ENCODE measurements around the gene PMP22. TPM values are rescaled to one million over a fixed set of nuclear protein-coding genes. Genes with fewer than 3 reads are reported as not detected.

The PMP22 gene
- total RNA-seq, 1 donor from 2014 or later: not detected

GRCh38 chr17:15257258-15257788 is 7.8 kb downstream of the PMP22 start:
- H3K27me3 Mint-ChIP-seq: peaks cover 63% of the 10 kb centered on the region
- no peak overlapping the region for H3K4me3 Mint-ChIP-seq
- peak; percentile 45 for ATAC-seq (ENCODE audit: low read depth)

GRCh38 chr17:15256689-15257088 is 8.4 kb downstream of the PMP22 start:
- DNase-seq (no peak), ATAC-seq (ENCODE audit: low read depth) (no peak)
- ChIA-PET CTCF (interaction anchor here (0.6 to 1.1 kb wide), 2 partner anchors 246 to 892 kb away, joined by 3 to 5 read pairs; no protein-coding TSS in a partner anchor), POLR2A (no interaction called here)
- intact Hi-C loops (cut with micrococcal nuclease): loop anchor here (1.0 to 2.0 kb wide), 2 partner anchors 247 to 270 kb away; no protein-coding TSS in a partner anchor
- H3K4me3 Mint-ChIP-seq: no peak overlapping the region
- H3K36me3 Mint-ChIP-seq (ENCODE audit: low read depth): no peaks in the 10 kb centered on the region
- H3K27ac Mint-ChIP-seq: no peak overlapping the region
- TF ChIP-seq CTCF (IDR thresholded peaks at IDR 0.05): no peak
- H3K4me1 Mint-ChIP-seq: peaks cover 14% of the 10 kb centered on the region
- H3K27me3 Mint-ChIP-seq: peaks cover 57% of the 10 kb centered on the region
- no peaks in the 10 kb centered on the region for H3K9me3 Mint-ChIP-seq

More at GRCh38 chr17:15257258-15257788, 7.8 kb downstream of the PMP22 start:
- ChIA-PET POLR2A (no interaction called here), CTCF (interaction anchor here (0.6 to 2.1 kb wide), 4 partner anchors 9 to 891 kb away, joined by 3 to 11 read pairs (median 5); no protein-coding TSS in a partner anchor)
- no peaks in the 10 kb centered on the region for H3K9me3 Mint-ChIP-seq
- peaks cover 14% of the 10 kb centered on the region for H3K4me1 Mint-ChIP-seq
- no peaks in the 10 kb centered on the region for H3K36me3 Mint-ChIP-seq (ENCODE audit: low read depth)
- H3K27ac Mint-ChIP-seq: no peak overlapping the region
- intact Hi-C loops (cut with micrococcal nuclease): loop anchor here (1.0 to 2.0 kb wide), 2 partner anchors 246 to 269 kb away; no protein-coding TSS in a partner anchor
- TF ChIP-seq CTCF (IDR thresholded peaks at IDR 0.05): peak; percentile 76
- DNase-seq: peak; percentile 32

- CTCF ChIA-PET: interaction anchor here (1.1 kb wide), 1 partner anchor 247 kb away, joined by 5 read pairs; no protein-coding TSS in a partner anchor
- Mint-ChIP-seq H3K27ac (no peak overlapping the region), H3K4me3 (no peak overlapping the region), H3K9me3 (no peaks in the 10 kb centered on the region), H3K4me1 (peaks cover 13% of the 10 kb centered on the region), H3K27me3 (peaks cover 49% of the 10 kb centered on the region), H3K36me3 (ENCODE audit: low read depth) (no peaks in the 10 kb centered on the region)
- TF ChIP-seq CTCF (IDR thresholded peaks at IDR 0.05): no peak
- POLR2A ChIA-PET: no interaction called here
- intact Hi-C loops (cut with micrococcal nuclease): loop anchor here (2.0 kb wide), 1 partner anchor 271 kb away; no protein-coding TSS in a partner anchor
- no peak for DNase-seq
- no peak for ATAC-seq (ENCODE audit: low read depth)
Observed at GRCh38 chr17:15255713-15256454, 9.2 kb downstream of the PMP22 start.

DNA sequence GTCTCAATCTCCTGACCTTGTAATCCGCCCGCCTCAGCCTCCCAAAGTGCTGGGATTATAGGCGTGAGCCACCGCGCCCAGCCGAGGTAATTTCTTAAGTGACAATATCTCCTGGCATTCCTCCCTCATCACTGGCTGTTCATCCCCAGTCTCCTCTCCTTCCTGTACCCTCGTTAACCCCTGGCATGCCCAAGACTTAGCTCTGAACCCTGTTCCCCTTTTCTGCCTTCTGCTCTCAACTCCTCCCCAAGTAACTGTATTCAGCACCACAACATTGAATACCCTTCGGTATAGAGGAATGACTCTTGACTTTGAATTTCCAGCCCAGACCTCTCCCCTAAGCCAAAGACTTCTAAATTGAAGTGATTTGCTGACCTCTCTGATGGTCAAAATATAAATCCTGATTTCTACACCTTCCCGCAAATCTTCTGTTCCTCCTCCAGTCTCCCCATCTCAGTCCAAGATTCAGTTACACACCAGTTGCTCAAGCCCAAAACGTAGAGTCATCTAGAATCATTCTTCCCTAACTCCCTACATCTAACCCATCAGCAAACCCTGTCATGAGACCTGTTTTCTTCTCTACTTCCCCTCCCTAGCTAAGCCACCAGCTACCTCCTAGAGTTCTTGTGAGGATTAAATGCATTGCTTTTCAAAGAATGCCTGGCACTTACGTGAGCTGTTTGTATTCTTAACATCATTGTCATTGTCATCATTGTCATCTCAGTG is 14.8 kb downstream of the PMP22 start:
- H3K4me3 Mint-ChIP-seq: no peak overlapping the region
- intact Hi-C loops (cut with micrococcal nuclease): no loop called here
- DNase-seq (no peak), ATAC-seq (ENCODE audit: low read depth) (no peak)
- no peaks in the 10 kb centered on the region for H3K9me3 Mint-ChIP-seq
- peaks cover 13% of the 10 kb centered on the region for H3K27me3 Mint-ChIP-seq
- POLR2A ChIA-PET: no interaction called here
- no peak overlapping the region for H3K27ac Mint-ChIP-seq
- TF ChIP-seq CTCF (IDR thresholded peaks at IDR 0.05): no peak
- H3K4me1 Mint-ChIP-seq: no peaks in the 10 kb centered on the region
- no peaks in the 10 kb centered on the region for H3K36me3 Mint-ChIP-seq (ENCODE audit: low read depth)
- CTCF ChIA-PET: no interaction called here

GRCh38 chr17:15249487-15249886 is 15.6 kb downstream of the PMP22 start:
- TF ChIP-seq CTCF (IDR thresholded peaks at IDR 0.05): no peak
- Mint-ChIP-seq H3K9me3 (no peaks in the 10 kb centered on the region), H3K4me1 (no peaks in the 10 kb centered on the region), H3K27me3 (peaks cover 13% of the 10 kb centered on the region), H3K4me3 (no peak overlapping the region), H3K36me3 (ENCODE audit: low read depth) (no peaks in the 10 kb centered on the region), H3K27ac (no peak overlapping the region)
- ATAC-seq (ENCODE audit: low read depth) (no peak), DNase-seq (no peak)
- intact Hi-C loops (cut with micrococcal nuclease): no loop called here
- POLR2A ChIA-PET: no interaction called here
- CTCF ChIA-PET: interaction anchor here (1.7 kb wide), 1 partner anchor 9 kb away, joined by 8 read pairs; no protein-coding TSS in a partner anchor

All from activated B cell treated with CpG ODN at 0.5 μM for 24 hours (primary cell).